Activated B cell treated with CpG ODN at 0.5 μM for 24 hours (primary cell): ENCODE measurements around the gene NIPAL3. TPM values are rescaled to one million over a fixed set of nuclear protein-coding genes. Genes with fewer than 3 reads are reported as not detected.
A peak's percentile ranks its signal among the peaks of the same experiment; 100 is the strongest.

Source experiments
- ATAC-seq: fragments of 200-7000 bp; cut with Tn5 transposase; one replicate; pipeline ENCODE4 v1.10.0; 2021; ENCODE audit warnings: low read depth, mild to moderate bottlenecking, moderate library complexity
- CTCF ChIA-PET: fragments of 350-600 bp; sonication (Branson Sonifier 250); formaldehyde crosslinking; loops from one replicate; lab custom pipeline; 2021; ENCODE audit warnings: antibody characterized with exemption; lab: Charles Lee
- POLR2A ChIA-PET: fragments of 350-600 bp; sonication (Branson Sonifier 250); formaldehyde crosslinking; loops from one replicate; lab custom pipeline; 2021; ENCODE audit warnings: antibody characterized with exemption; lab: Charles Lee
- DNase-seq: peaks from one replicate; pipeline ENCODE4 v3.0.0; 2022
- H3K27ac Mint-ChIP-seq: one replicate; pipeline ENCODE4 v1.8.0; 2020; ENCODE audit warnings: mixed read lengths
- H3K27me3 Mint-ChIP-seq: one replicate; pipeline ENCODE4 v1.8.0; 2021; ENCODE audit warnings: mixed read lengths
- H3K36me3 Mint-ChIP-seq: one replicate; pipeline ENCODE4 v1.8.0; 2021; ENCODE audit warnings: low read depth, mixed read lengths
- H3K4me1 Mint-ChIP-seq: one replicate; pipeline ENCODE4 v1.8.0; 2021; ENCODE audit warnings: mixed read lengths
- H3K4me3 Mint-ChIP-seq: one replicate; pipeline ENCODE4 v1.8.0; 2020; ENCODE audit warnings: mild to moderate bottlenecking, mixed read lengths
- H3K9me3 Mint-ChIP-seq: one replicate; pipeline ENCODE4 v1.8.0; 2020; ENCODE audit warnings: mixed read lengths
- CTCF ChIP-seq: fragments of 200-600 bp; IDR thresholded peaks from one replicate; pipeline ENCODE4 v1.8.0; 2022; ENCODE audit warnings: antibody characterized with exemption, mild to moderate bottlenecking
- intact Hi-C: fragments of 100-400 bp; cut with micrococcal nuclease; formaldehyde crosslinking; loops from one replicate; pipeline ENCODE4 v1.15.1; 2024
- total RNA-seq: library from RNA; stranded (reverse); gene quantifications from 2 replicates; pipeline ENCODE4 v1.2.3, GENCODE V29; 2022

NIPAL3 gene
- total RNA-seq, 1 donor from 2014 or later, result 23.2 TPM

- Mint-ChIP-seq H3K4me3 (no peak overlapping the region), H3K4me1 (peaks cover 28% of the 10 kb centered on the region), H3K36me3 (peaks cover 18% of the 10 kb centered on the region), H3K27me3 (no peaks in the 10 kb centered on the region), H3K27ac (no peak overlapping the region), H3K9me3 (no peaks in the 10 kb centered on the region)
- ChIA-PET CTCF (interaction anchor here (1.2 to 4.1 kb wide), 3 partner anchors 9 to 183 kb away, joined by 3 to 17 read pairs (median 4); no protein-coding TSS in a partner anchor), POLR2A (no interaction called here)
- DNase-seq (no peak), ATAC-seq (no peak)
- no peak for TF ChIP-seq CTCF
- intact Hi-C loops, result no loop called here
Measured at GRCh38 chr1:24382165-24382577, 33.4 kb upstream of the NIPAL3 start.

- POLR2A ChIA-PET, result interaction anchor here (0.6 kb wide), 1 partner anchor 453 kb away, joined by 11 read pairs; no protein-coding TSS in a partner anchor
- Mint-ChIP-seq H3K27ac (no peak overlapping the region), H3K36me3 (peaks cover 16% of the 10 kb centered on the region), H3K4me3 (no peak overlapping the region), H3K9me3 (no peaks in the 10 kb centered on the region), H3K4me1 (peaks cover 28% of the 10 kb centered on the region), H3K27me3 (no peaks in the 10 kb centered on the region)
- no peak for TF ChIP-seq CTCF
- CTCF ChIA-PET, result interaction anchor here (2.7 to 4.1 kb wide), 2 partner anchors 9 to 204 kb away, joined by 8 to 17 read pairs; no protein-coding TSS in a partner anchor
- ATAC-seq (no peak), DNase-seq (no peak)
- intact Hi-C loops, result no loop called here
Measured at GRCh38 chr1:24383381-24383940, 32.1 kb upstream of the NIPAL3 start.

- no peak for DNase-seq
- no peaks in the 10 kb centered on the region for H3K9me3 Mint-ChIP-seq
- peak overlapping the region; percentile 81 for H3K27ac Mint-ChIP-seq
- peaks cover 28% of the 10 kb centered on the region for H3K4me1 Mint-ChIP-seq
- ChIA-PET CTCF (interaction anchor here (1.3 to 4.1 kb wide), 5 partner anchors 8 to 234 kb away, joined by 5 to 20 read pairs (median 12); no protein-coding TSS in a partner anchor), POLR2A (interaction anchor here (0.8 kb wide), 1 partner anchor 156 kb away, joined by 3 read pairs; no protein-coding TSS in a partner anchor)
- intact Hi-C loops, result loop anchor here (1.0 kb wide), 1 partner anchor 11 kb away; no protein-coding TSS in a partner anchor
- no peaks in the 10 kb centered on the region for H3K27me3 Mint-ChIP-seq
- ATAC-seq, result peak; percentile 79
- H3K36me3 Mint-ChIP-seq, result peaks cover 11% of the 10 kb centered on the region
- peak overlapping the region; percentile 65 for H3K4me3 Mint-ChIP-seq
- no peak for TF ChIP-seq CTCF
Measured at GRCh38 chr1:24384251-24385090, 31.1 kb upstream of the NIPAL3 start.

- Mint-ChIP-seq H3K27ac (peak overlapping the region; percentile 69), H3K27me3 (no peaks in the 10 kb centered on the region), H3K4me3 (peak overlapping the region; percentile 29), H3K9me3 (no peaks in the 10 kb centered on the region), H3K4me1 (peaks cover 32% of the 10 kb centered on the region), H3K36me3 (peaks cover 6% of the 10 kb centered on the region)
- TF ChIP-seq CTCF, result no peak
- DNase-seq, result no peak
- ATAC-seq, result peak; percentile 43
- ChIA-PET POLR2A (interaction anchor here (0.8 to 1.1 kb wide), 3 partner anchors 63 to 184 kb away, joined by 3 to 5 read pairs (median 3); no protein-coding TSS in a partner anchor), CTCF (interaction anchor here (1.1 to 2.8 kb wide), 6 partner anchors 28 to 235 kb away, joined by 3 to 20 read pairs (median 6); partner anchors contain the start of gene STPG1)
- intact Hi-C loops, result no loop called here
Measured at GRCh38 chr1:24385160-24385940, 30.3 kb upstream of the NIPAL3 start.
